Activated CD8-positive, alpha-beta T cell treated with anti-CD3 and anti-CD28 coated beads for 36 hours (primary cell): ENCODE measurements around the gene H2AZ1. TPM values are rescaled to one million over a fixed set of nuclear protein-coding genes. Genes with fewer than 3 reads are reported as not detected.

Source experiments
- ATAC-seq: fragments of 200-7000 bp; cut with Tn5 transposase; one replicate; pipeline ENCODE4 v1.10.0; 2021; ENCODE audit warnings: mild to moderate bottlenecking, moderate library complexity
- CTCF ChIA-PET: fragments of 350-600 bp; sonication (Branson Sonifier 250); formaldehyde crosslinking; loops from one replicate; lab custom pipeline; 2021; ENCODE audit warnings: antibody characterized with exemption; lab: Charles Lee
- POLR2A ChIA-PET: fragments of 350-600 bp; sonication (Branson Sonifier 250); formaldehyde crosslinking; loops from one replicate; lab custom pipeline; 2021; ENCODE audit warnings: antibody characterized with exemption; lab: Charles Lee
- DNase-seq: peaks from one replicate; pipeline ENCODE4 v3.0.0-alpha.2; 2020
- H3K27ac Mint-ChIP-seq: one replicate; pipeline ENCODE4 v1.8.0; 2021; ENCODE audit warnings: mild to moderate bottlenecking, mixed read lengths
- H3K27me3 Mint-ChIP-seq: one replicate; pipeline ENCODE4 v1.8.0; 2021; ENCODE audit warnings: mixed read lengths
- H3K36me3 Mint-ChIP-seq: one replicate; pipeline ENCODE4 v1.8.0; 2021; ENCODE audit warnings: low read depth, mixed read lengths
- H3K4me1 Mint-ChIP-seq: one replicate; pipeline ENCODE4 v1.8.0; 2021; ENCODE audit warnings: low read depth, mixed read lengths
- H3K4me3 Mint-ChIP-seq: one replicate; pipeline ENCODE4 v1.8.0; 2021; ENCODE audit warnings: mild to moderate bottlenecking, moderate library complexity, mixed read lengths
- H3K9me3 Mint-ChIP-seq: one replicate; pipeline ENCODE4 v1.8.0; 2021; ENCODE audit warnings: mixed read lengths
- CTCF ChIP-seq: fragments of 200-600 bp; IDR thresholded peaks from one replicate; pipeline ENCODE4 v1.8.0; 2022; ENCODE audit warnings: antibody characterized with exemption, mild to moderate bottlenecking
- intact Hi-C: fragments of 100-400 bp; cut with micrococcal nuclease; formaldehyde crosslinking; loops from one replicate; pipeline ENCODE4 v1.10.0; 2022
- total RNA-seq, 2 experiments: library from RNA; stranded (reverse); gene quantifications; one replicate each; pipeline ENCODE4 v1.2.3, GENCODE V29; 2021

H2AZ1 gene
- total RNA-seq, 2 experiments from 2014 or later: 631 to 637 TPM

GRCh38 chr4:99946356-99947189 lies 3.5 kb downstream of the H2AZ1 start, which contains the start of gene DNAJB14:
Gene DNAJB14, minus strand, starts transcription at chr4:99946618. Its CDS starts 47 bp downstream, at chr4:99946571.
- Mint-ChIP-seq H3K27ac (peak within 1 kb of the TSS; percentile 97), H3K9me3 (peaks cover 5% of the 10 kb centered on the region), H3K4me3 (no peak within 1 kb of the TSS), H3K27me3 (no peaks in the 10 kb centered on the region), H3K4me1 (peaks cover 51% of the 10 kb centered on the region), H3K36me3 (peaks cover 36% of the 10 kb centered on the region)
- peak; percentile 75 for DNase-seq
- intact Hi-C loops: loop anchor here (5.0 kb wide), 2 partner anchors 54 to 384 kb away; partner anchors contain the start of genes LAMTOR3 and TRMT10A
- ATAC-seq: peak; percentile 43
- ChIA-PET POLR2A (interaction anchor here (0.6 to 1.9 kb wide), 13 partner anchors 9 to 1018 kb away, joined by 3 to 9 read pairs (median 4); partner anchors contain the start of genes EIF4E and LAMTOR3), CTCF (interaction anchor here (0.7 to 3.1 kb wide), 5 partner anchors 95 to 951 kb away, joined by 3 to 16 read pairs (median 4); partner anchors contain the start of gene METAP1)
- no peak for TF ChIP-seq CTCF

- CTCF ChIA-PET: interaction anchor here (0.8 to 1.8 kb wide), 2 partner anchors 138 to 950 kb away, joined by 3 to 4 read pairs; partner anchors contain the start of gene METAP1
- Mint-ChIP-seq H3K9me3 (peaks cover 6% of the 10 kb centered on the region), H3K36me3 (peaks cover 43% of the 10 kb centered on the region)
These were observed 4.2 kb downstream of the H2AZ1 start for GRCh38 chr4:99945718-99946355.

GRCh38 chr4:99943904-99944437 lies 6.1 kb downstream of the H2AZ1 start:
- Mint-ChIP-seq H3K36me3 (peaks cover 48% of the 10 kb centered on the region), H3K4me3 (no peak overlapping the region), H3K27me3 (no peaks in the 10 kb centered on the region), H3K27ac (peak overlapping the region; percentile 16), H3K9me3 (peaks cover 6% of the 10 kb centered on the region), H3K4me1 (peaks cover 59% of the 10 kb centered on the region)
- CTCF ChIA-PET: interaction anchor here (1.0 kb wide), 1 partner anchor 132 kb away, joined by 3 read pairs; no protein-coding TSS in a partner anchor
- POLR2A ChIA-PET: no interaction called here
- TF ChIP-seq CTCF: no peak
- DNase-seq (no peak), ATAC-seq (no peak)
- intact Hi-C loops: no loop called here

More at GRCh38 chr4:99945718-99946355, 4.2 kb downstream of the H2AZ1 start:
- no peaks in the 10 kb centered on the region for H3K27me3 Mint-ChIP-seq
- DNase-seq (no peak), ATAC-seq (no peak)
- no peak for TF ChIP-seq CTCF
- no peak overlapping the region for H3K4me3 Mint-ChIP-seq
- H3K4me1 Mint-ChIP-seq: peaks cover 54% of the 10 kb centered on the region
- H3K27ac Mint-ChIP-seq: peak overlapping the region; percentile 97
- POLR2A ChIA-PET: interaction anchor here (0.6 to 1.9 kb wide), 10 partner anchors 9 to 1018 kb away, joined by 3 to 9 read pairs (median 4); partner anchors contain the start of genes EIF4E and LAMTOR3
- intact Hi-C loops: loop anchor here (5.0 kb wide), 2 partner anchors 54 to 384 kb away; partner anchors contain the start of genes LAMTOR3 and TRMT10A

GRCh38 chr4:99938243-99938753 lies 11.8 kb downstream of the H2AZ1 start:
- Mint-ChIP-seq H3K4me3 (no peak overlapping the region), H3K27ac (peak overlapping the region; percentile 50), H3K9me3 (peaks cover 11% of the 10 kb centered on the region), H3K27me3 (no peaks in the 10 kb centered on the region), H3K36me3 (peaks cover 53% of the 10 kb centered on the region), H3K4me1 (peaks cover 36% of the 10 kb centered on the region)
- intact Hi-C loops: no loop called here
- ATAC-seq: peak; percentile 55
- TF ChIP-seq CTCF: no peak
- POLR2A ChIA-PET: no interaction called here
- no peak for DNase-seq
- CTCF ChIA-PET: interaction anchor here (0.7 to 1.8 kb wide), 2 partner anchors 11 to 1531 kb away, joined by 3 to 6 read pairs; no protein-coding TSS in a partner anchor
